MM.1S (cell line): Measurements from ENCODE around the gene CLPTM1.
"Not testable (repeated sequence)": the region's sequence is repeated elsewhere in the genome, so short reads cannot be mapped to it uniquely, and the experiment has no call there.

Experiments used
- DNase-seq: peaks from one replicate; pipeline ENCODE4 v3.0.0-alpha.2; 2015
- H2AFZ ChIP-seq: fragments of 300-600 bp; sonication (generic); 2 replicates; pipeline ENCODE4 v1.6.0; 2016; ENCODE audit warnings: antibody characterized with exemption, low read length
- H3F3A ChIP-seq: fragments of 300-600 bp; sonication (generic); 2 replicates; pipeline ENCODE4 v1.6.1; 2016; ENCODE audit warnings: mild to moderate bottlenecking, antibody characterized with exemption, low read length, moderate library complexity, mixed read lengths; ENCODE audit not compliant: insufficient read depth
- H3K27ac ChIP-seq: fragments of 300-600 bp; sonication (generic); 2 replicates; pipeline ENCODE4 v1.5.1; 2016; ENCODE audit warnings: mild to moderate bottlenecking, low read length
- H3K27me3 ChIP-seq: fragments of 300-600 bp; sonication (generic); replicated peaks from 2 replicates; pipeline ENCODE4 v1.6.0; 2016; ENCODE audit warnings: low read length; ENCODE audit not compliant: insufficient read depth
- H3K36me3 ChIP-seq: fragments of 300-600 bp; sonication (generic); replicated peaks from 2 replicates; pipeline ENCODE4 v1.6.1; 2016; ENCODE audit warnings: mild to moderate bottlenecking, low read length, mixed read lengths; ENCODE audit not compliant: insufficient read depth
- H3K4me1 ChIP-seq: fragments of 300-600 bp; sonication (generic); 2 replicates; pipeline ENCODE4 v1.6.1; 2016; ENCODE audit warnings: low read length, mixed read lengths
- H3K4me2 ChIP-seq: fragments of 300-600 bp; sonication (generic); 2 replicates; pipeline ENCODE4 v1.6.0; 2016; ENCODE audit warnings: low read depth, low read length
- H3K4me3 ChIP-seq: fragments of 300-600 bp; sonication (generic); 2 replicates; pipeline ENCODE4 v1.5.1; 2016; ENCODE audit warnings: low read length, mixed read lengths
- H3K79me2 ChIP-seq: fragments of 300-600 bp; sonication (generic); 2 replicates; pipeline ENCODE4 v1.6.1; 2016; ENCODE audit warnings: mixed run types, low read length, mixed read lengths
- H3K9ac ChIP-seq: fragments of 300-600 bp; sonication (generic); 2 replicates; pipeline ENCODE4 v1.6.1; 2016; ENCODE audit warnings: low read length, mixed read lengths
- H3K9me2 ChIP-seq: fragments of 300-600 bp; sonication (generic); replicated peaks from 2 replicates; pipeline ENCODE4 v1.6.1; 2016; ENCODE audit warnings: mild to moderate bottlenecking, low read length, mixed read lengths; ENCODE audit not compliant: insufficient read depth
- H3K9me3 ChIP-seq: fragments of 300-600 bp; sonication (generic); replicated peaks from 2 replicates; pipeline ENCODE4 v1.6.1; 2016; ENCODE audit warnings: mild to moderate bottlenecking, low read length, mixed read lengths; ENCODE audit not compliant: insufficient read depth
- H4K20me1 ChIP-seq: fragments of 300-600 bp; sonication (generic); 2 replicates; pipeline ENCODE4 v1.6.1; 2016; ENCODE audit warnings: mild to moderate bottlenecking, low read length, moderate library complexity, mixed read lengths; ENCODE audit not compliant: insufficient read depth
- EZH2 ChIP-seq: fragments of 300-600 bp; sonication (generic); optimal IDR thresholded peaks from 2 replicates; pipeline ENCODE3; 2017; ENCODE audit warnings: low read depth, mild to moderate bottlenecking, antibody characterized with exemption, low read length, mixed read lengths
- EZH2phosphoT487 ChIP-seq: fragments of 300-600 bp; sonication (generic); IDR thresholded peaks from 2 replicates; pipeline ENCODE4 v1.6.1; 2018; ENCODE audit warnings: antibody characterized with exemption, low read length
- TF ChIP-seq, protein P1 (sequence below): fragments of 300-600 bp; sonication (generic); IDR thresholded peaks from 2 replicates; pipeline ENCODE4 v1.5.1; 2016; ENCODE audit warnings: antibody characterized with exemption, low read length, mixed read lengths

Gene CLPTM1

DNA sequence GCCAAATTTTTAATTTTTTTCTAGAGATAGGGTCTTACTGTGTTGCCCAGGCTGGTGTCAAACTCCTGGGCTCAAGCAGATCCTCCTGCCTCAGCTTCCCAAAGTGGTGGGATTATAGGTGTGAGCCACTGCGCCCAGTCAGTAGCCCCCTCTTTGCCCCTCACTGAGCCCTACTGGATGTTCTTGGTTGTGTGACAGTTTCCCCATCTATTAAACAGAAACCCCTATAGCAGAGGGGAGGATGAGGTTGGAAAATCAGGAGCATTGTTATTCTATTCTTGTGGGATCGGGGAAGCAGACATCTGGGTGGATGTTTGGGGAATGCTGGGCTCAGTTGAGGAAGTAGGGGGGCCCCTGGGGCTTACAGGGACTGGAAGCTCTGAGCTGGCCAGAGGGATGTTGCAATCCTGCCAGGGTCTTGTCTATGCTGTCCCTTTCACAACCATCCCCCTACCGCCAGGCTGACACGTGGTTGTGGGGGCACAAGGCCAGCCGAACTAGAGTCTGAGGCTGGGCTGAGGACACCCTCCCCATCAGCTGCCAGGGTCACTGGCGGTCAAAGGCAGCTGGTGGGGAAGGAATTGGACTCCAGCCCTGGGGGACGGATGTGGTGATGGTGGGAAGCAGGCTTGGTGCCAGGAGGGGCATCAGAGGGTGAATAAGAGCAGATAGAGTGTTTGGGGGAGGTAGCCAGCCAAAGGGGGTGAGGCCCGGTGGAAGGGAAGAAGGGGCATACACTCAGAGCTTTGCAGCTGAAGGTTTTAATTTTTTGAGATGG, 29.9 kb upstream of the CLPTM1 start:
- Histone ChIP-seq H4K20me1 (no peaks in the 10 kb centered on the region), H3F3A (no peaks in the 10 kb centered on the region), H2AFZ (no peak overlapping the region), H3K36me3 (no peaks in the 10 kb centered on the region), H3K27ac (no peak overlapping the region), H3K27me3 (peaks cover 33% of the 10 kb centered on the region), H3K4me1 (no peaks in the 10 kb centered on the region), H3K79me2 (no peaks in the 10 kb centered on the region), H3K9me2 (no peaks in the 10 kb centered on the region), H3K4me2 (no peak overlapping the region), H3K9me3 (no peaks in the 10 kb centered on the region), H3K9ac (no peak overlapping the region), H3K4me3 (no peak overlapping the region)
- TF ChIP-seq EZH2phosphoT487 (no peak), EZH2 (no peak)
- no peak for DNase-seq

DNA sequence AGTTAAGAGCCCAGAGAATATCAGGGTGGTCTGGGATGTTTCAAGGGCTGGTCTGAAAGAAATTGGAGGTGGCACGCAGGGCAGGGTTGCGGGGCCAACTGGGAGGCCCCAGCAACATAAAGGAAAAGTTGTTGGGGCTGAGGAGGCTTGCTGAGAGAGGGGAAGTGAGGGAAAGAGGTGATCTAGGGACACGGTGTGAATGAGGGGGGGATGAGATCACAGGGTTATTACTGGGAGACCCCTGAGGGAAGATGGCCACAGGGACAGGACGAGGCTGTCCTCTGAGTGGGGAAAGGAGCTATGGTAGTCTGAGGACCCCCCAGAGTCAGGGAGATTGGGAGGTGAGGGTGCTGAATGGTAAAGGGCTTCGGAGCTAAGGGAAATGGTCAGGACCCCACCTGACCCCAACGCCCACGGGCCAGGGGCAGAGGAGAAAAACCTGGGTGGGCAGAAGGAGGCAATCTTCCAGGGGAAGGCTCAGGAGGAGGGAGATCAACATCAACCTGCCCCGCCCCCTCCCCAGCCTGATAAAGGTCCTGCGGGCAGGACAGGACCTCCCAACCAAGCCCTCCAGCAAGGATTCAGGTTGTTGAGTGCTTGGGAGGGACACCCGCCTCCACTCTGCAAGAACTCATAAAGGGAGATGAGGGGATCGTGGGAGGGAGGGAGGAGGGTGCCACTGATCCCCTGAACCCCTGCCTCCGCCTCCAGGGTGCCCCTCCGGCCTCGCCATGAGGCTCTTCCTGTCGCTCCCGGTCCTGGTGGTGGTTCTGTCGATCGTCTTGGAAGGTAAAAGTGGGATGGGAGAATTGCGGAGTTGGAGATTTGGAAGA, 28.7 kb upstream of the CLPTM1 start:
- not testable (repeated sequence) for H3K27ac ChIP-seq, H3K4me1 ChIP-seq, DNase-seq, H3F3A ChIP-seq, H3K4me3 ChIP-seq, H3K4me2 ChIP-seq, H3K79me2 ChIP-seq, H3K36me3 ChIP-seq, H4K20me1 ChIP-seq, H2AFZ ChIP-seq, H3K9ac ChIP-seq, H3K9me2 ChIP-seq, H3K9me3 ChIP-seq
- H3K27me3 ChIP-seq, result peaks cover 33% of the 10 kb centered on the region

DNA sequence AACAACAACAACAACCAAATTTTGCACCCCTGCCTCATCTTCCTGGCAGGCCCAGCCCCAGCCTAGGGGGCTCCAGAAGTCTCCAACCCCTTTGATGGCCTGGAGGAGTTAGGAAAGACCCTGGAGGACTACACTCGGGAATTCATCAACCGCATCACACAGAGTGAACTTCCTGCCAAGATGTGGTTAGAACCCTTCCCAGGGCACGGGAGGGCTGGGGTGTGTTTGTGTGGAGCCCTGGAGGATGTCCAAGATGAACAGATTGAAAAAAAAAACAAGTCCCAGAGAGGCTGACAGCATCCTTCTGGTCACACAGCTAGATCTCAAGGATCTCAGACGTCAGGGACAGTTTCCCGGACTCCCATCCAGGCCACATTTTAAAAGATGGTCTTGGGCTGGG, 27.4 kb upstream of the CLPTM1 start:
- Histone ChIP-seq H3K27me3 (peaks cover 25% of the 10 kb centered on the region), H4K20me1 (no peaks in the 10 kb centered on the region), H3K4me3 (no peak overlapping the region), H3K9ac (no peak overlapping the region), H3K4me1 (no peaks in the 10 kb centered on the region), H3K4me2 (no peak overlapping the region), H3K27ac (no peak overlapping the region), H3K36me3 (no peaks in the 10 kb centered on the region), H3K79me2 (no peaks in the 10 kb centered on the region), H3K9me2 (no peaks in the 10 kb centered on the region), H2AFZ (no peak overlapping the region), H3K9me3 (no peaks in the 10 kb centered on the region), H3F3A (no peaks in the 10 kb centered on the region)
- TF ChIP-seq, protein P1, sequence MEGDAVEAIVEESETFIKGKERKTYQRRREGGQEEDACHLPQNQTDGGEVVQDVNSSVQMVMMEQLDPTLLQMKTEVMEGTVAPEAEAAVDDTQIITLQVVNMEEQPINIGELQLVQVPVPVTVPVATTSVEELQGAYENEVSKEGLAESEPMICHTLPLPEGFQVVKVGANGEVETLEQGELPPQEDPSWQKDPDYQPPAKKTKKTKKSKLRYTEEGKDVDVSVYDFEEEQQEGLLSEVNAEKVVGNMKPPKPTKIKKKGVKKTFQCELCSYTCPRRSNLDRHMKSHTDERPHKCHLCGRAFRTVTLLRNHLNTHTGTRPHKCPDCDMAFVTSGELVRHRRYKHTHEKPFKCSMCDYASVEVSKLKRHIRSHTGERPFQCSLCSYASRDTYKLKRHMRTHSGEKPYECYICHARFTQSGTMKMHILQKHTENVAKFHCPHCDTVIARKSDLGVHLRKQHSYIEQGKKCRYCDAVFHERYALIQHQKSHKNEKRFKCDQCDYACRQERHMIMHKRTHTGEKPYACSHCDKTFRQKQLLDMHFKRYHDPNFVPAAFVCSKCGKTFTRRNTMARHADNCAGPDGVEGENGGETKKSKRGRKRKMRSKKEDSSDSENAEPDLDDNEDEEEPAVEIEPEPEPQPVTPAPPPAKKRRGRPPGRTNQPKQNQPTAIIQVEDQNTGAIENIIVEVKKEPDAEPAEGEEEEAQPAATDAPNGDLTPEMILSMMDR, result no peak
- TF ChIP-seq EZH2phosphoT487 (no peak), EZH2 (no peak)
- no peak for DNase-seq

DNA sequence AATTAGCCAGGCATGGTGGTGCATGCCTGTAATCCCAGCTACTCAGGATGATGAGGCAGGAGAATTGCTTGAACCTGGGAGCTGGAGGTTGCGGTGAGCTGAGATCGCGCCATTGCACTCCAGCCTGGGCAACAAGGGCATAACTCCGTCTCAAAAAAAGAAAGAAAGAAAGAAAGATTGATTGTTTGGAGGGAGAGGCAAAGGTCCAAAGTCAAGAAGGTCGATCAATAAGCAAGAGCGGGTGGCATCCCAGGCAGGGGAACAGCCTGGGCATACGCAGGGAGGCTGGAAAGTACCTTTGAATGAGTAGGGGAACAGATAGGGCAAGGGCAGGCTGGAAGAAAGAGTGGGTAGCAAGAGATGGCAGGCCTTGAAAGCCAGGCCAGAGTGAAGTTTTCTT, 25.1 kb upstream of the CLPTM1 start:
- Histone ChIP-seq H3K27ac (no peak overlapping the region), H3K9ac (no peak overlapping the region), H3K27me3 (peaks cover 10% of the 10 kb centered on the region), H3K4me1 (no peaks in the 10 kb centered on the region), H3K4me3 (no peak overlapping the region), H4K20me1 (no peaks in the 10 kb centered on the region), H3K9me3 (no peaks in the 10 kb centered on the region), H3K79me2 (no peaks in the 10 kb centered on the region), H3F3A (no peaks in the 10 kb centered on the region), H3K36me3 (no peaks in the 10 kb centered on the region), H3K4me2 (no peak overlapping the region), H3K9me2 (no peaks in the 10 kb centered on the region), H2AFZ (no peak overlapping the region)
- DNase-seq, result no peak
- TF ChIP-seq EZH2, result no peak
- TF ChIP-seq EZH2phosphoT487, result no peak
- TF ChIP-seq, protein P1, result no peak
